MM.1S (cell line): ENCODE results near the gene PPP2CA.

ENCODE experiments used
- DNase-seq: peaks from one replicate; pipeline ENCODE4 v3.0.0-alpha.2; 2015
- H2AFZ ChIP-seq: fragments of 300-600 bp; sonication (generic); 2 replicates; pipeline ENCODE4 v1.6.0; 2016; ENCODE audit warnings: antibody characterized with exemption, low read length
- H3F3A ChIP-seq: fragments of 300-600 bp; sonication (generic); 2 replicates; pipeline ENCODE4 v1.6.1; 2016; ENCODE audit warnings: mild to moderate bottlenecking, antibody characterized with exemption, low read length, moderate library complexity, mixed read lengths; ENCODE audit not compliant: insufficient read depth
- H3K27ac ChIP-seq: fragments of 300-600 bp; sonication (generic); 2 replicates; pipeline ENCODE4 v1.5.1; 2016; ENCODE audit warnings: mild to moderate bottlenecking, low read length
- H3K27me3 ChIP-seq: fragments of 300-600 bp; sonication (generic); replicated peaks from 2 replicates; pipeline ENCODE4 v1.6.0; 2016; ENCODE audit warnings: low read length; ENCODE audit not compliant: insufficient read depth
- H3K36me3 ChIP-seq: fragments of 300-600 bp; sonication (generic); replicated peaks from 2 replicates; pipeline ENCODE4 v1.6.1; 2016; ENCODE audit warnings: mild to moderate bottlenecking, low read length, mixed read lengths; ENCODE audit not compliant: insufficient read depth
- H3K4me1 ChIP-seq: fragments of 300-600 bp; sonication (generic); 2 replicates; pipeline ENCODE4 v1.6.1; 2016; ENCODE audit warnings: low read length, mixed read lengths
- H3K4me2 ChIP-seq: fragments of 300-600 bp; sonication (generic); 2 replicates; pipeline ENCODE4 v1.6.0; 2016; ENCODE audit warnings: low read depth, low read length
- H3K4me3 ChIP-seq: fragments of 300-600 bp; sonication (generic); 2 replicates; pipeline ENCODE4 v1.5.1; 2016; ENCODE audit warnings: low read length, mixed read lengths
- H3K79me2 ChIP-seq: fragments of 300-600 bp; sonication (generic); 2 replicates; pipeline ENCODE4 v1.6.1; 2016; ENCODE audit warnings: mixed run types, low read length, mixed read lengths
- H3K9ac ChIP-seq: fragments of 300-600 bp; sonication (generic); 2 replicates; pipeline ENCODE4 v1.6.1; 2016; ENCODE audit warnings: low read length, mixed read lengths
- H3K9me2 ChIP-seq: fragments of 300-600 bp; sonication (generic); replicated peaks from 2 replicates; pipeline ENCODE4 v1.6.1; 2016; ENCODE audit warnings: mild to moderate bottlenecking, low read length, mixed read lengths; ENCODE audit not compliant: insufficient read depth
- H3K9me3 ChIP-seq: fragments of 300-600 bp; sonication (generic); replicated peaks from 2 replicates; pipeline ENCODE4 v1.6.1; 2016; ENCODE audit warnings: mild to moderate bottlenecking, low read length, mixed read lengths; ENCODE audit not compliant: insufficient read depth
- H4K20me1 ChIP-seq: fragments of 300-600 bp; sonication (generic); 2 replicates; pipeline ENCODE4 v1.6.1; 2016; ENCODE audit warnings: mild to moderate bottlenecking, low read length, moderate library complexity, mixed read lengths; ENCODE audit not compliant: insufficient read depth
- CTCF ChIP-seq: fragments of 300-600 bp; sonication (generic); IDR thresholded peaks from 2 replicates; pipeline ENCODE4 v1.5.1; 2016; ENCODE audit warnings: antibody characterized with exemption, low read length, mixed read lengths
- EZH2 ChIP-seq: fragments of 300-600 bp; sonication (generic); optimal IDR thresholded peaks from 2 replicates; pipeline ENCODE3; 2017; ENCODE audit warnings: low read depth, mild to moderate bottlenecking, antibody characterized with exemption, low read length, mixed read lengths
- EZH2phosphoT487 ChIP-seq: fragments of 300-600 bp; sonication (generic); IDR thresholded peaks from 2 replicates; pipeline ENCODE4 v1.6.1; 2018; ENCODE audit warnings: antibody characterized with exemption, low read length

PPP2CA gene

GRCh38 chr5:134225780-134226440 is at the start of gene PPP2CA:
TSS of gene PPP2CA (minus strand) at chr5:134226073. CDS start at chr5:134225861, 212 bp downstream.
- no peak for TF ChIP-seq CTCF
- no peak for TF ChIP-seq EZH2phosphoT487
- H3K4me2 ChIP-seq: peak within 1 kb of the TSS; percentile 81
- peaks cover 54% of the 10 kb centered on the region for H3K79me2 ChIP-seq
- H3K4me1 ChIP-seq: peaks cover 25% of the 10 kb centered on the region
- peak within 1 kb of the TSS; percentile 98 for H3K27ac ChIP-seq
- H3K9ac ChIP-seq: peak within 1 kb of the TSS; percentile 99
- peak; percentile 99 for DNase-seq
- H3F3A ChIP-seq: peaks cover 9% of the 10 kb centered on the region; the same call in 1 of the 2 replicates
- H4K20me1 ChIP-seq: peaks cover 21% of the 10 kb centered on the region
- no peaks in the 10 kb centered on the region for H3K36me3 ChIP-seq
- no peaks in the 10 kb centered on the region for H3K27me3 ChIP-seq
- no peaks in the 10 kb centered on the region for H3K9me3 ChIP-seq
- peak within 1 kb of the TSS; percentile 86 for H2AFZ ChIP-seq
- no peaks in the 10 kb centered on the region for H3K9me2 ChIP-seq
- peak within 1 kb of the TSS; percentile 98 for H3K4me3 ChIP-seq

- Histone ChIP-seq H3K79me2 (no peaks in the 10 kb centered on the region), H3K9me3 (no peaks in the 10 kb centered on the region), H4K20me1 (no peaks in the 10 kb centered on the region), H3K9me2 (no peaks in the 10 kb centered on the region), H3K36me3 (no peaks in the 10 kb centered on the region), H3K9ac (no peak overlapping the region), H3K4me3 (no peak overlapping the region), H3K4me1 (peaks cover 19% of the 10 kb centered on the region), H3K27ac (no peak overlapping the region), H3K27me3 (no peaks in the 10 kb centered on the region), H3F3A (peaks cover 12% of the 10 kb centered on the region; the same call in 1 of the 2 replicates), H2AFZ (no peak overlapping the region), H3K4me2 (no peak overlapping the region)
- DNase-seq: no peak
- TF ChIP-seq EZH2 (no peak), EZH2phosphoT487 (no peak), CTCF (no peak)
These were observed 47.9 kb upstream of the PPP2CA start for GRCh38 chr5:134273642-134274395.

GRCh38 chr5:134271059-134271458 is 45.2 kb upstream of the PPP2CA start:
- H4K20me1 ChIP-seq: no peaks in the 10 kb centered on the region
- no peak overlapping the region for H3K4me2 ChIP-seq
- no peaks in the 10 kb centered on the region for H3K27me3 ChIP-seq
- peaks cover 13% of the 10 kb centered on the region for H3K4me1 ChIP-seq
- H3K79me2 ChIP-seq: no peaks in the 10 kb centered on the region
- no peak overlapping the region for H2AFZ ChIP-seq
- TF ChIP-seq EZH2phosphoT487: no peak
- no peak for TF ChIP-seq CTCF
- TF ChIP-seq EZH2: no peak
- H3K4me3 ChIP-seq: no peak overlapping the region
- H3K9me2 ChIP-seq: no peaks in the 10 kb centered on the region
- DNase-seq: no peak
- H3K9me3 ChIP-seq: no peaks in the 10 kb centered on the region
- H3K27ac ChIP-seq: no peak overlapping the region
- H3K9ac ChIP-seq: no peak overlapping the region
- peaks cover 9% of the 10 kb centered on the region; the same call in 1 of the 2 replicates for H3F3A ChIP-seq
- H3K36me3 ChIP-seq: no peaks in the 10 kb centered on the region
